ENCODE results near the gene PTPRT. TPM values are rescaled to one million over a fixed set of nuclear protein-coding genes. Genes with fewer than 3 reads are reported as not detected.

Gene PTPRT
- total and polyA plus RNA-seq, 4 donors = 0.14 to 2.8 (median 0.40) TPM

DNA sequence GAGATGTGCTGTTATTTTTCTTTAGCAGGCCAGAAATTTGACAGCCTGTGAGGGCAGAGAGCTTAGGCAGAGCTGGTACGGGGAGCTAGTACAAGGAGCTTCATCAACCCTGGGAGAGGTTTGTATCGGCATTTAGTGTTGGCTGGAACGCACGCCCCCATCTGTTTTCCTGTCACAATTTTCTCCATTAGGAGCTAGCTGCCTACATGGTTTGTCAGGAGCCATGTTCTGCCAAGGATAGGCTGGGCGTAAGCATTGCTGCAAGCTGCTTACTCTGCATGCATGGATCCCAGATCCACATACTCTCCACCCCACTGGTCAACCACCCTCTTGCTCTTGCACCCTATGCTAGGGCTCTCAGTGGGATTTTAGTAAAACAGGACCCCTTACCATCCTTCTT lies 1122.5 kb downstream of the PTPRT start:
- no peaks in the 10 kb centered on the region for H3K4me1 ChIP-seq (ENCODE audit: control insufficient read depth in 4 of 4, insufficient read depth in 4 of 4, low read length in 3 of 4)
- H3K27me3 ChIP-seq (ENCODE audit: control insufficient read depth in 4 of 4, insufficient read depth in 4 of 4, low read length in 3 of 4) = peaks cover 0 to 6% (median 0%) of the 10 kb centered on the region in 4 donors
- no peaks in the 10 kb centered on the region for H3K9me3 ChIP-seq (ENCODE audit: control insufficient read depth in 4 of 4, low read length in 3 of 4)
- H3K36me3 ChIP-seq (ENCODE audit: control insufficient read depth in 4 of 4, insufficient read depth in 3 of 4, low read depth in 1 of 4, low read length in 3 of 4) = no peaks in the 10 kb centered on the region
- H3K9ac ChIP-seq (ENCODE audit: low read depth in 1 of 2, low read length in 2 of 2) = no peak overlapping the region
- no peak overlapping the region for H3K4me3 ChIP-seq (ENCODE audit: low read depth in 1 of 3, low read length in 3 of 3)
- no peak for TF ChIP-seq REST (IDR thresholded peaks at IDR 0.05)
- no peak for TF ChIP-seq YY1 (IDR thresholded peaks at IDR 0.05)
- no peak for TF ChIP-seq RXRA (IDR thresholded peaks at IDR 0.05)
- TF ChIP-seq GABPA (IDR thresholded peaks at IDR 0.05 in 1 of 2, conservative IDR thresholded peaks at IDR 0.05 in 1 of 2) = no peak
- TF ChIP-seq HNF4G (IDR thresholded peaks at IDR 0.05) = no peak
- TF ChIP-seq FOXA2 (IDR thresholded peaks at IDR 0.05) = no peak
- no peak for TF ChIP-seq JUND (IDR thresholded peaks at IDR 0.05)
- TF ChIP-seq, protein P1, sequence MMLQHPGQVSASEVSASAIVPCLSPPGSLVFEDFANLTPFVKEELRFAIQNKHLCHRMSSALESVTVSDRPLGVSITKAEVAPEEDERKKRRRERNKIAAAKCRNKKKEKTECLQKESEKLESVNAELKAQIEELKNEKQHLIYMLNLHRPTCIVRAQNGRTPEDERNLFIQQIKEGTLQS (IDR thresholded peaks at IDR 0.05) = no peak
- TF ChIP-seq HNF4A (conservative IDR thresholded peaks at IDR 0.05) = no peak
- TF ChIP-seq, protein P2, sequence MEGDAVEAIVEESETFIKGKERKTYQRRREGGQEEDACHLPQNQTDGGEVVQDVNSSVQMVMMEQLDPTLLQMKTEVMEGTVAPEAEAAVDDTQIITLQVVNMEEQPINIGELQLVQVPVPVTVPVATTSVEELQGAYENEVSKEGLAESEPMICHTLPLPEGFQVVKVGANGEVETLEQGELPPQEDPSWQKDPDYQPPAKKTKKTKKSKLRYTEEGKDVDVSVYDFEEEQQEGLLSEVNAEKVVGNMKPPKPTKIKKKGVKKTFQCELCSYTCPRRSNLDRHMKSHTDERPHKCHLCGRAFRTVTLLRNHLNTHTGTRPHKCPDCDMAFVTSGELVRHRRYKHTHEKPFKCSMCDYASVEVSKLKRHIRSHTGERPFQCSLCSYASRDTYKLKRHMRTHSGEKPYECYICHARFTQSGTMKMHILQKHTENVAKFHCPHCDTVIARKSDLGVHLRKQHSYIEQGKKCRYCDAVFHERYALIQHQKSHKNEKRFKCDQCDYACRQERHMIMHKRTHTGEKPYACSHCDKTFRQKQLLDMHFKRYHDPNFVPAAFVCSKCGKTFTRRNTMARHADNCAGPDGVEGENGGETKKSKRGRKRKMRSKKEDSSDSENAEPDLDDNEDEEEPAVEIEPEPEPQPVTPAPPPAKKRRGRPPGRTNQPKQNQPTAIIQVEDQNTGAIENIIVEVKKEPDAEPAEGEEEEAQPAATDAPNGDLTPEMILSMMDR (IDR thresholded peaks at IDR 0.05; ENCODE audit: low read depth, low read length, missing input control) = no peak
- no peak for TF ChIP-seq EGR1 (IDR thresholded peaks at IDR 0.05; ENCODE audit: low read depth in 2 of 2)
- TF ChIP-seq, protein P3, sequence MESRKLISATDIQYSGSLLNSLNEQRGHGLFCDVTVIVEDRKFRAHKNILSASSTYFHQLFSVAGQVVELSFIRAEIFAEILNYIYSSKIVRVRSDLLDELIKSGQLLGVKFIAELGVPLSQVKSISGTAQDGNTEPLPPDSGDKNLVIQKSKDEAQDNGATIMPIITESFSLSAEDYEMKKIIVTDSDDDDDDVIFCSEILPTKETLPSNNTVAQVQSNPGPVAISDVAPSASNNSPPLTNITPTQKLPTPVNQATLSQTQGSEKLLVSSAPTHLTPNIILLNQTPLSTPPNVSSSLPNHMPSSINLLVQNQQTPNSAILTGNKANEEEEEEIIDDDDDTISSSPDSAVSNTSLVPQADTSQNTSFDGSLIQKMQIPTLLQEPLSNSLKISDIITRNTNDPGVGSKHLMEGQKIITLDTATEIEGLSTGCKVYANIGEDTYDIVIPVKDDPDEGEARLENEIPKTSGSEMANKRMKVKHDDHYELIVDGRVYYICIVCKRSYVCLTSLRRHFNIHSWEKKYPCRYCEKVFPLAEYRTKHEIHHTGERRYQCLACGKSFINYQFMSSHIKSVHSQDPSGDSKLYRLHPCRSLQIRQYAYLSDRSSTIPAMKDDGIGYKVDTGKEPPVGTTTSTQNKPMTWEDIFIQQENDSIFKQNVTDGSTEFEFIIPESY (IDR thresholded peaks at IDR 0.05) = no peak
- no peak for TF ChIP-seq SP1 (IDR thresholded peaks at IDR 0.05)
- TF ChIP-seq RAD21 (IDR thresholded peaks at IDR 0.05) = no peak
- no peak for TF ChIP-seq TAF1 (conservative IDR thresholded peaks at IDR 0.05)
- 88% methylated on average over 5 of the region's 5 CpGs for WGBS
- H3K27ac ChIP-seq (ENCODE audit: low read depth in 1 of 2, low read length in 2 of 2) = no peak overlapping the region
- DNase-seq (ENCODE audit: low spot score) = no peak

DNA sequence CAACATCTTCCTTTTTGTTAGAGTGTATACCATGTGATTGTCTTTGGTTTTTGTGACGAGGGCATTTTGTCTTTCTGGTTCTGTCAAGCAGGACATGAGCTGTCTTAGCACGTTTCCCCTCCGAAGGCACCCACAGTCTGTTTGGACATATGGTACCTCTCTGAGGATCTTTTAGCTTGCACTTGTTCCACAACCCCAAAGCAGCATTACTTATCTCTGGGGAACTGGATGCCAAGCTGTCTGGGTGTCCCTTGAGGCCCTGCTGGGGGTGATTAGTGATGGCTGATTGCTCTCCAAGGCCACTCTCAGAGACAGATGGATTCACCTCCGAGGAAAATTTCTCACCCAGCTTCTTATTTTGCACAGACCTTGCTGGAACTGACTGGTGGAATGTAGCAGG lies 1126.6 kb downstream of the PTPRT start:
- Histone ChIP-seq H3K27ac (ENCODE audit: low read depth in 1 of 2, low read length in 2 of 2) (no peak overlapping the region), H3K4me1 (ENCODE audit: control insufficient read depth in 4 of 4, insufficient read depth in 4 of 4, low read length in 3 of 4) (no peaks in the 10 kb centered on the region), H3K9me3 (ENCODE audit: control insufficient read depth in 4 of 4, low read length in 3 of 4) (no peaks in the 10 kb centered on the region), H3K4me3 (ENCODE audit: low read depth in 1 of 3, low read length in 3 of 3) (no peak overlapping the region), H3K9ac (ENCODE audit: low read depth in 1 of 2, low read length in 2 of 2) (no peak overlapping the region), H3K27me3 (ENCODE audit: control insufficient read depth in 4 of 4, insufficient read depth in 4 of 4, low read length in 3 of 4) (peaks cover 0 to 6% (median 0%) of the 10 kb centered on the region in 4 donors), H3K36me3 (ENCODE audit: control insufficient read depth in 4 of 4, insufficient read depth in 3 of 4, low read depth in 1 of 4, low read length in 3 of 4) (no peaks in the 10 kb centered on the region)
- DNase-seq (ENCODE audit: low spot score) = no peak
- no peak for TF ChIP-seq GABPA (IDR thresholded peaks at IDR 0.05 in 1 of 2, conservative IDR thresholded peaks at IDR 0.05 in 1 of 2)
- no peak for TF ChIP-seq REST (IDR thresholded peaks at IDR 0.05)
- WGBS = 67% methylated on average over 4 of the region's 4 CpGs

All from liver (tissue), 9 donors.